ENCODE data around the gene TMEM31.

The TMEM31 gene

DNA sequence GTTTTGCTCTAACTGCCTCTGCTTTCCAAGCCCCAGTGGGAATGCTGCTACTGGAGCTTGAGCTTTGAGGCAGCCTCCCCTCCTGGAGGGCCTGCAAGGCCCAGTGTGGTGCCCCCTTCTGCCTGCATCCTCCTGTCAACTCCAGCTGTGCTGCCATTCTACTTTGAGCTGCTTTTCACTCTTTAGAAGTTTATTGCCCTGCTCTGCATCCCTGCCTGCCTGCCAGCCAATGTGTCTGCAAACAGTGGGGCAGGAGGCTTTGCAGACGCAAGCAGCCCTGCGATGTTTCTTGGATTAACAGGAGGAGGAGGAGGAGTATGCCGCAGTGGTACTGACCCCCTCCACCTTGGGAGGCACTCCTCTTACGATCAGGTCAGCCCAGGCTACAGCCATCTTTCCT is 16.4 kb downstream of the TMEM31 start:
- no peak for DNase-seq

DNA sequence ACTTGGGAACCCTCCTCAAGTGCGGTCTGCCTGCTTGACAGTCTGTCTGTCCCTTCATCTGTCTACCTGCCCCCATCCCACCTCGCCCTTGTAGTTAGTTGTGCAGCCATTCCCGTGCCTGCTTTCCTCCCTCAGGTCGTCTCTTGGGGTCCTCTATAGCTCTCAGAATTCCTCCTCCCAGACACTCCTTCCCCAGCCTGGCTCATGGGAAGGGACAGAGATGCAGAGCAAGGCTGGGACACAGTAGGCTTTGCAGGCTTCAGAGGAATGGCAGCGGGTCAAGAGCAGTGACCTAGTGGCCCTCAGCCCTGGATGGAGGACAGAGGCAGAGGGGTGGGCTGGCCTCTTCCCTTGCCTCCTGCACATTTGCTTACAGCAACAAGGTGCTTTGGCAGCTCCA is 18.3 kb downstream of the TMEM31 start:
- DNase-seq = no peak

DNA sequence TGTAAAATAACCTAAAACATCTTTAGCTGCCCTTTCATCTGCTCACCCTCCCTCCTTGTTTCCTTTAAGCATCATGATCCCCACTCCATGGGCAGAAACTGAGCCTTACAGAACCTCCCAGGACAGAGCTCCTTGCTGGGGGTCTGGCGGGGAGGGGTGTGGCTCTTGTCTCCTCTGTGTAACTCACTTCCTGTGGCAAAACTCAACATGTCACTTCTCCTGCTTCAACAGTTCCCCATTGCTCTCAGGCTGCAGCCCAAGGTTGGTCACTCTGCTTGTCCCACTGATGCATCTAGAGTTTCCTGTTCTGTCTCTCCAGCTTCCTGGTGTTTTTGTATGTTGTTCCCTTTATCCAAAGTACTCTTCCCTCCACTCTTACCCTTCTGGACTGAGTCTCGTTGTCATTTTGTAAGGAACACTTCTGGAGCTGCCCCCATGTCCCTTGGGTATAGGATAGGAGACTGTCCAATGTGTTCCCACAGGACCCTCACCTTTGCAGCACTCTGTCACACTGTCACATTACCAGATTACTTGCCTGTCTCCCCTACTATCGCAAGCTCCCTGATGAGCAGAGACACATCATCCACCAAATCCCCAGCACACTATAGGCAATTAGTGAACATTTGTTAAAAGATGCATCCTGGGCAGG is 19.6 kb downstream of the TMEM31 start:
- peak; percentile 49 for DNase-seq

DNA sequence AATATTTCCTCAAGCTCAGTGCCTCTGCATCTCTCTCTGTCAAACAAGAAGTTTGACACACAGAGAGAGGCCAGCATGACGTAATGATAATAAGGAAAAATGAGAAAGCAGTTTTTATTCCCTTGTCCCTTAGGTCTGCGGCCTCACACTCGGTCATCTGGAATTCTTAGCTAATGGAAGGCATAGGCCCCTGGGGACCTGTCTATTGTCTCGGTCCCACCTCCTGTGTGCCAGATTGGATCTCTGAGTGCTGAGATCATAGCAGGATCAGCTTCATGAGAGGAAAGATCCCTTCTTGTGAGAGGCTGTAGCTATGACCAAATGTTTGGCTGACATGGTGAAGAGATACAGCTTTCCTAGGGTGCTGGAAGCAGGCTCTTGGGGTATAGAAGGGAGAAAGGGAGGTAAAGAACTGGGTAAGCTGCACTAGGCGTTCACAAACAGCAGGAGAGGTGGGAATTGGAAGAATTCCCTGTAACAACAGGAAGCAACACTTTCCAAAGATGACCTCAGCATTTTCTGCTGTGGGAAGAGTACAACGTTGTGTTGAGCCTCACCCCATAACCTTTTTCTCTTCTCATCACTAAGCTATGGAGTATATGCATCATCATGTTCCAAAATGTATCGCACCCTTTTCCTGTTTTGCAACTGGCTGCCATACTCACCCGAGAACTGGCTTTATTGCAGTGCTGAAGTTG is 20.2 kb downstream of the TMEM31 start:
- peak; percentile 94 for DNase-seq

DNA sequence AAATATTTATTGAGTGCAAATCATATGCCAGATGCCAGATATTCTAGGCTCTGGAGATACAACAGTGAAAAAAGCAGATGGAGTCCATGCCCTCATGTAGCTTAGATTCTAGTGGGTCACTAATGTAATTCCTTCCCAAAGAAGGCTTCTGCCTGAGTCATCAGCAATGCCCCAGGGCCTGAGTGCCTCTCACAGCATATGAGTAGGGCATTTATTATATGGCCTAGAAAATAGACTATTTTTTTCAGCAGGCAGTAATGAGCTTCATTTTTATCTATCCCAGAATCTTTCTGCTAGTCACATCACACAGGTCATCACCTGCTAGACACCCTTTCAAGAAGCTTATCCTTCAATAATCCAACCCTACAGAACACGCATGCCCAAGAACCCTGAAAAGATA is 22.3 kb downstream of the TMEM31 start:
- DNase-seq = peak; percentile 31

DNA sequence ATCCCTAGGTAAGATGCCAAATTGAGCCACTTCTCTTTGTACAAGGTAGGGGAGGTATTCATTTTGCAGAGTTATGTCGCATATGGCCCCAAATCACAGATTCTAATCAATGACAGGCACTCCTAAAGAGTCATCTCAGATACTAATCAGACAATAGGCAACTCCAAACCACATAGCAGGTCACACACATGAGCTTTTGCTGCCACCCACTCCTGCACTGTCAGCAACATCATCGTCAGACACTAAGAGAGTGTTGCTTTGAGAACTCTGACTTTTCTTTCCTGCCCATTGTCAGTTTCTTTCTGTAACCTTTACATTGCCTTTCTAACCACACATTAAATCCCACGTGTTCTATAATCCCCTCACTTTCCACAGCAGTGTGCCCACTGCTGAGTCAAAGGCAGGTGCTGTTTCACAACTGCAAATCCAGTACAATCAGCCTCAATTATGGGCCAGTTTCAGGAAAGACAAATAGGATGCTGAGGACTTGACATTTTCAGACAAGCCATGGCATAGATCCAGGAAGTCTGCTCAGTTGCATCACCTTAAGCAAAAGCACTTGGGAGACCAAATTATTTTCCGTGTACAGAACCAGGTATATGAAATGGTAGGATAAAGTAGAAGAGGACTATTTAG is 23.5 kb downstream of the TMEM31 start:
- DNase-seq = no peak

DNA sequence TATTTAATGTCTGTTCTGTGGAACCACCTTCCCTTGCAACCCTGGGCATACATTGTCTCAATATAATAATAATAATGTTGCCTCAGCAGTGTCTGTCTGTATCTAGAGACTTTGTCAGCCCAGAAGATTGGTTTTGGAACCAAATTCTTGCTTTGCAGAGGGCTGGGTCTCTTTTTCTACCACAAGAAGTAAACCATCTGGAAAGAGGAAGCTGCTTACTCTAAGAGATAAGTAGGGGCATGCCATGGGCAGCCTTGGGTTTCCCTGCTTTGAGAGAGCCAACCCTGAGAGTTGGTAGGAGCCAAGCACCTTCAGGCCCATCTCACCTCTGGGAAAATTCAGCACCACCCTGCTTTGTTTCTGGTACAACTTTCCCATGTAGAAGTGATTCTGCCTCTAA is 27.0 kb downstream of the TMEM31 start:
- no peak for DNase-seq

DNA sequence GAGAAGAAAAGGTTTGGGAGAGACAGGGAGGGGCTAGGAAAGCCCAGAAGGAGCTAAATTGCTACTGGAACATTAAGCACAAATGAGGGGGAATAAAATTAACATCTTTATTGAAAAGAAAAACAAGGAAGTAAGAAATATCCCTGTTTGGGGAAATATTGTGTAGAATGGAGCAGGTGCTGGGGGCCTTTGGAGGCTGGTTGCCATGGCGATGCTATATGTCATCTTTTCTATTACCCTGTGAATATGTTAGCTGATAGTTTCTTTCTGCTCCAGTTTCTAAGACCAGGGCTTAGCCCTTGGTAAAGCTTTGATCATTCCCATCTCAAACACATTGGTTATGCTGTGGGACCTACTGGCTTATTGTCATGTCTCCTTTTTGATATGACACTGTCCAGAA is 28.7 kb downstream of the TMEM31 start:
- no peak for DNase-seq

DNA sequence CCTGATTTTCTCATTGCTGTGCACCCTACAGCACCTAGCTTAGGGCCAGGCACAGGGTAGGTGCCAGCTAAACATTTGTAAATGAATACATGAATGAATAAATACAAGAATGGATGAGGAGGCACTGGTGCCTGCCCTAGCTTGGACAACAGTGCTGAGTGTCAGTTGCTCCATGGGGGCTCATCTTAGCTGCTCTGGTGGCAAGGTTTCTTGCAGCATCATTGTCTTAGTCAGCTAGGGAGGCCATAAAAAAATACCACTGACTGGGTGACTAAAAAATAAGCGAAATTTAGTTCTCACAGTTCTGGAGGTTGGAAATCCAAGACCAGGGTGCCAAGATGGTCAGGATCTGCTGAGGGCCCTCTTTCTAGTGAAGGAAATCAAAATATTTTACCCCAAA is 31.2 kb downstream of the TMEM31 start:
- peak; percentile 4 for DNase-seq

DNA sequence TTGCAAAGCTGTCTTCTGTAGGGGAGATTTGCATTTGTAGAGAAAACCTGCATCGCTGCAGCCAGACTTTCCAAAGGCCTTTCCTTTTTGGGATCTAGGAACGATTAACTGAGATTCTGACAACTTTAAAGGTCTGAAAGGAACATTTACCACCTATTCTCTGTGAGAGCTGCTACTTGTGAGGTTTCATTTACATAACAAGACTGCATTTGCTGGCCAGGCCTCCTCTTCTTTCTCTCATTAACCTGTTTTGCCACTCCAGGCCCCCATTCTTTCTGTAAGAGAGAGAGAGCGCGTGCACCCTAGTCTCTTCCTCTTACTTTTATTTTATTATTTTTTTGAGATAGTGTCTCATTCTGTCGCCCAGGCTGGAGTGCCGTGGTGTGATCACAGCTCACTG is 31.6 kb downstream of the TMEM31 start:
- no peak for DNase-seq

DNA sequence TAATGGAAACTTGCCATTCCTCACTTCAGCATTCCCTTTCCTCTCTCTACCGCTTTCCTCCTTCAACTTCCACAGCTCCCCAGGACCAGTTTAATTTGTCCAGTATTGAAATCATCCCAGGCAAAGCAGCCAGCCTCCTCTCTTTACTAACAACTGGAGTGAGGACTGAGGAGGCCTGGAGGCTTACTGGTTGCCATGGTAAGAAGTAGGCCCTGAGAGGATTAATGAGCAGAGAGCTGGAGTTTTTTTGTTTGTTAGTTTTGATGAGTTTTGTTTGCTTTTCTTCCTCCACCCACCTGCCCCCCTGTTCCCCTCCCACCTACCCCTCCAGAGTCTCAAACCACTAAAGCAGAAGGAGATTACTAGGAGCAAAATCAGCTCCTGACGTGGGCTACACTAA is 36.5 kb downstream of the TMEM31 start:
- no peak for DNase-seq

DNA sequence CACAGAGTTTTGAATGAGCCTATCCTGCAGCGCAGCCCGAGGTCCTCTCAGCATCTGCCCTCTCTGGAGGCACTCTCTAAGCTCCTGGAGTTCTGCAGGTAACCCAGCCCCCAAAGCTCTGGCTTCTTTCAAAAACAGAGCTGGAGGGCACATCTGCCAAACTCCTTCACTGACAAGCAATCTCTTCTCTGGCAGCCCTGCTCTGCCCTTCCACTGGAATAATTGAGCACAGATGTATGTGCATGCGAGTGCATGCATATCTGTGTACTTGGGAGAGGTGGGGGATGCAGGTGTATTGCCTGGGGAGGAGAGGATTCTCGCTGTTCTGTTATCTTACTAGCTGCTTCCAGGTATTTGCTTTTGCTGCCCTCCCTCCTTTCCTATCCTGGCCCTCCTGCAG is 43.7 kb downstream of the TMEM31 start:
- DNase-seq = no peak

DNA sequence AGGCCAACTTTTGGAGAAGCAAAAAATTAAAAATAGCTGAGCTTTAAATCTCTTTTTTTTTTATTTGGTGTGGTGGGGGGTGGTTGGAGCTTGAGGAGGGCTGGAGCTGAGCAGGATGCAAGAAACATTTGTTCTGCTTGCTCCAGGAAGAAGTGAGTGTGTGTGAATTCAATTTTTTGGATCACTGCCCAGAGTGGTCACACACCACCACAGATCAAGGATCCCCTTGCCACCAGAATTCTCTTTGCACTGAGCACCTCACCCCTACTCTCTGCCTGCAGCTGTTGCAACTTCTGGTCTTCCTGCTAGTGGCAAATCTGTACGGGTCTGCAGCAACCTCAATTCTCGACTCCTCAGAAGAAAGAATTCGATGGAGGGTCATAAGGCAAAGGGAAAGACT is 46.0 kb downstream of the TMEM31 start:
- DNase-seq = peak; percentile 11

DNA sequence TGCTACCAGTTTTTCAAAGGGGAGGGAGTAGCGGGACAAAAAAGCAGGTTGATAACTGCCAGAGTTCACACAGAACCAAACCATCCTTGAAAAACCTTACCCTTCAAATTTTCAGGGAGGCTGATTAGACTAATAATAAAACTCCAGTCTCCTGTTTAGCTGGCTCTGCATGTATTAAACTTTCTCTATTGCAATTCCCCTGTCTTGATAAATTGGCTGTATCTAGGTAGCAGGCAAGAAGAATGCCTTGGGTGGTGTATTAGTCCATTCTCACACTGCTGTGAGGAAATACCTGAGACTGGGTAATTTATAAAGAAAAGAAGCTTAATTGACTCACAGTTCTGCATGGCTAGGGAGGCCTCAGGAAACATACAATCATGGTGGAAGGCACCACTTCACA is 47.8 kb downstream of the TMEM31 start:
- DNase-seq = no peak

DNA sequence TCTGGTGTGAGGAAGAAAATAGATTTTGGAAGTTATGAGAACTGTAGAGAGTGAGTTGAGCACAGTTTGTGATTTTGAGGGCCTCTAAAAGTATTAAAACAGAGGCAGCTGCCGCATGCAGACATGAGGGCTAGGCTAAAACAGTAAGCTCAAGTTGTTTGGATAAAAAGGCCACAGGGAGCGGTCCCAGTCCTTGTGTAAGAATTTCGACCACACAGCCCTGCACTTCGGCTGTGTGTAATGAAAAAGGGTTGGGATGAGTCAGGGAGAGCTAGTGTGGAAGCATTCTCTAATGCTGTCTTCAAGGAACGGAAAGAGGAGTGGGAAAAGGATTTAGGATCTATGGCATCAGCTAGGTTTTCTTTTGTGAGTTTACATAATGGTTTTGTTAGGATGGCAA is 52.8 kb downstream of the TMEM31 start:
- DNase-seq = peak; percentile 14

Measured in fibroblast of skin of scalp (primary cell).